Progenitor cell of endocrine pancreas (in vitro differentiated cells): Measurements from ENCODE around the gene PEX14. TPM values are rescaled to one million over a fixed set of nuclear protein-coding genes. Genes with fewer than 3 reads are reported as not detected.
"Not testable (repeated sequence)": the region's sequence is repeated elsewhere in the genome, so short reads cannot be mapped to it uniquely, and the experiment has no call there.

Experiments
- DNase-seq: peaks from one replicate; pipeline ENCODE4 v3.0.0; 2021; ENCODE audit warnings: low spot score; ENCODE audit not compliant: unreplicated experiment
- H3K27ac Mint-ChIP-seq: 2 replicates; pipeline ENCODE4 v1.8.0; 2021; ENCODE audit warnings: mild to moderate bottlenecking, moderate library complexity, mixed read lengths
- H3K27me3 Mint-ChIP-seq: 2 replicates; pipeline ENCODE4 v1.8.0; 2021; ENCODE audit warnings: mixed read lengths
- H3K36me3 Mint-ChIP-seq: 2 replicates; pipeline ENCODE4 v1.8.0; 2022; ENCODE audit warnings: mixed read lengths; ENCODE audit not compliant: insufficient read depth
- H3K4me1 Mint-ChIP-seq: 2 replicates; pipeline ENCODE4 v1.8.0; 2021; ENCODE audit warnings: low read depth, mixed read lengths
- H3K4me3 Mint-ChIP-seq: 2 replicates; pipeline ENCODE4 v1.8.0; 2021; ENCODE audit warnings: low read depth, mild to moderate bottlenecking, moderate library complexity, mixed read lengths
- H3K9me3 Mint-ChIP-seq: 2 replicates; pipeline ENCODE4 v1.8.0; 2021; ENCODE audit warnings: low read depth, mixed read lengths
- CTCF ChIP-seq: fragments of 200-600 bp; sonication (generic); IDR thresholded peaks from one replicate; pipeline ENCODE4 v1.5.0; 2021; ENCODE audit warnings: antibody characterized with exemption, mild to moderate bottlenecking; ENCODE audit not compliant: unreplicated experiment
- total RNA-seq: library from RNA; stranded (reverse); gene quantifications from 2 replicates; pipeline ENCODE4 v1.2.1, GENCODE V29; 2021

PEX14 gene
- total RNA-seq, 1 donor from 2014 or later, result 27.8 TPM

DNA sequence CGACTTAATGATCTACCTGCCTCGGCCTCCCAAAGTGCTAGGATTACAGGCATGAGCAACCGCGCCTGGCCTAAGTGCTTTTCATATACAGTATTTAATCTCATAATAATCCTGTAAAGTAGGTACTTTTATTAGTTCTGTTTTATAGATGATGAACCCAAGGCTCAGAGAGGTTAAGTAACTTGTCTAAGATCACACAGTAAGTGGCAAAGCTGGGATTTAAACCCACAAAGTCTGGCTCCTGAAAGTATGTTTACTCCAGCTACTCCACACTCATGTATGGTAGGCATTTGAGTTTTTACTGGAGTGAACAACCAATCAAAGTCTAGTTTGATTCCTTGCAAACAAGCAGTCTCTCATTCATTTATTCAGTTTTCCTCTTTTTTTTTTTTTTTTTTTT lies 4.7 kb upstream of the PEX14 start:
- no peak overlapping the region for H3K27ac Mint-ChIP-seq
- no peaks in the 10 kb centered on the region for H3K27me3 Mint-ChIP-seq
- no peaks in the 10 kb centered on the region for H3K9me3 Mint-ChIP-seq
- peaks cover 12% of the 10 kb centered on the region for H3K36me3 Mint-ChIP-seq
- H3K4me3 Mint-ChIP-seq, result no peak overlapping the region
- no peak for DNase-seq
- peaks cover 5% of the 10 kb centered on the region for H3K4me1 Mint-ChIP-seq
- TF ChIP-seq CTCF, result no peak

GRCh38 chr1:10471411-10472219 lies 3.1 kb upstream of the PEX14 start:
- Mint-ChIP-seq H3K4me3 (peak overlapping the region; percentile 96), H3K9me3 (no peaks in the 10 kb centered on the region)
- DNase-seq, result peak; percentile 18

DNA sequence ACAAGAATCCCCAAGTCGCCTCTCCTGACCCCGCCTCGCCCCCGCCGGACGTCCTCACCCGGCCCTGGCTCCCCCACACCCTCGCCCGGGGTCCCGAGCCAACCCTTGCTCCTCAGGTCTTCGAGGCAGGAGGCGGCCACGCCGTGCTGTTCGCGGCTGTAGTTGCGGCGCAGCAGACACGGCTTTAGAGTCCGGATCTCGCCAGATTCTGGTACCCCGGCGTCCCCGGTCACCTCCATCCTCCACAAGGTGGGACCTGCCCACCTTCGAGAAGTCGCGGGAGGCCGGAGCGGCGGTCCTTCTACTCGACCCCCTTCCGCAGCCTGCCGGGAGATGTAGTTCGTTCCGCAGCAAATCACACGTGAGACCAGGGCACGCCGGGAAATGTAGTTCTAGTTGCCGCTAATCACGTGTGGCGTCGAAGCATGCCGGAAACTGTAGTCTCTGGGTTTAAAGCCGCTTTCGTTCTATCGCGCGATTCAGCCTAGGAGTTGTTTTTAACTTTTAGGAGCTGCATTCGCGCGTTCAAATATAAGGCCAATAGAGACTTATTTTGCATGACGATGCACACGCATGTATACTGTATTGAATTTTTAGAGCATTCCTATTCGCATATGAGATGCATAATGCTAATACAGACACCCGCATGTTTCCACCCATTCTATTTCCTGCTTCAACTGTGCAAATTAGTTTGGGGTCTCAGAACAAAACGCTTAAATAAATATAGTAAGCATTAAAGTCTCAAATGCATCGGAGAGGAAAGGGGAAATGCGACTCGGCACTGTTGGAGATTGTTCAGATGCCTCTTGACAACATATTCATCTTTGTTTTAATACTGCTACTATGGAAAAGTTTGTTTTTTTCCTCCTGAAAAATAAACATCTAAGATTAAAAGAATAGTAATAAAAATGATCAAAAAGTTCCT lies 2.3 kb upstream of the PEX14 start, which contains the start of gene DFFA:
Gene DFFA (minus strand): TSS at position 310 of the 925 bp plus-strand sequence. CDS start 71 bp downstream, at position 239.
- Mint-ChIP-seq H3K36me3 (peaks cover 9% of the 10 kb centered on the region), H3K4me1 (peaks cover 16% of the 10 kb centered on the region), H3K27me3 (no peaks in the 10 kb centered on the region), H3K9me3 (no peaks in the 10 kb centered on the region), H3K27ac (peak within 1 kb of the TSS; percentile 97), H3K4me3 (peak within 1 kb of the TSS; percentile 96)
- TF ChIP-seq CTCF, result no peak
- peak; percentile 87 for DNase-seq

More at GRCh38 chr1:10471411-10472219, 3.1 kb upstream of the PEX14 start:
- H3K36me3 Mint-ChIP-seq, result peaks cover 10% of the 10 kb centered on the region
- TF ChIP-seq CTCF, result no peak
- no peaks in the 10 kb centered on the region for H3K27me3 Mint-ChIP-seq
- H3K4me1 Mint-ChIP-seq, result peaks cover 16% of the 10 kb centered on the region
- peak overlapping the region; percentile 97 for H3K27ac Mint-ChIP-seq

- Mint-ChIP-seq H3K27me3 (no peaks in the 10 kb centered on the region), H3K27ac (no peak overlapping the region), H3K36me3 (peaks cover 5% of the 10 kb centered on the region), H3K4me1 (peaks cover 16% of the 10 kb centered on the region), H3K4me3 (peak overlapping the region; percentile 96), H3K9me3 (no peaks in the 10 kb centered on the region)
- TF ChIP-seq CTCF, result no peak
- no peak for DNase-seq
Observed at GRCh38 chr1:10473145-10473765, 1.5 kb upstream of the PEX14 start.

DNA sequence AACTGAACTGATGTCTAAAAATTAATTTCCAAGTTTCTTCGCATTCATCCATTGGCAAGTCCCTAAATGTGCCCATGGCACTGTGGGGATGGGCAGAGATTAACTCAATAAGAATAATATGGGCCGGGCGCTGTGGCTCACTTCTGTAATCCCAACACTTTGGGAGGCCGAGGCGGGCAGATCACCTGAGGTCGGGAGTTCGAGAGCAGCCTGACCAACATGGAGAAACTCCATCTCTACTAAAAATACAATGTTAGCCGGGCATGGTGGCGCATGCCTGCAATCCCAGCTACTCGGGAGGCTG lies 489 bp upstream of the PEX14 start:
- H3K27me3 Mint-ChIP-seq, H3K9me3 Mint-ChIP-seq, H3K36me3 Mint-ChIP-seq, DNase-seq, H3K27ac Mint-ChIP-seq: not testable (repeated sequence)
- peaks cover 16% of the 10 kb centered on the region for H3K4me1 Mint-ChIP-seq
- H3K4me3 Mint-ChIP-seq, result peak overlapping the region; percentile 97
